ENCODE results near the gene HM13. TPM values are rescaled to one million over a fixed set of nuclear protein-coding genes. Genes with fewer than 3 reads are reported as not detected.

The HM13 gene
- total and polyA plus RNA-seq, 3 experiments from 2014 or later, result 153 to 167 (median 166) TPM

DNA sequence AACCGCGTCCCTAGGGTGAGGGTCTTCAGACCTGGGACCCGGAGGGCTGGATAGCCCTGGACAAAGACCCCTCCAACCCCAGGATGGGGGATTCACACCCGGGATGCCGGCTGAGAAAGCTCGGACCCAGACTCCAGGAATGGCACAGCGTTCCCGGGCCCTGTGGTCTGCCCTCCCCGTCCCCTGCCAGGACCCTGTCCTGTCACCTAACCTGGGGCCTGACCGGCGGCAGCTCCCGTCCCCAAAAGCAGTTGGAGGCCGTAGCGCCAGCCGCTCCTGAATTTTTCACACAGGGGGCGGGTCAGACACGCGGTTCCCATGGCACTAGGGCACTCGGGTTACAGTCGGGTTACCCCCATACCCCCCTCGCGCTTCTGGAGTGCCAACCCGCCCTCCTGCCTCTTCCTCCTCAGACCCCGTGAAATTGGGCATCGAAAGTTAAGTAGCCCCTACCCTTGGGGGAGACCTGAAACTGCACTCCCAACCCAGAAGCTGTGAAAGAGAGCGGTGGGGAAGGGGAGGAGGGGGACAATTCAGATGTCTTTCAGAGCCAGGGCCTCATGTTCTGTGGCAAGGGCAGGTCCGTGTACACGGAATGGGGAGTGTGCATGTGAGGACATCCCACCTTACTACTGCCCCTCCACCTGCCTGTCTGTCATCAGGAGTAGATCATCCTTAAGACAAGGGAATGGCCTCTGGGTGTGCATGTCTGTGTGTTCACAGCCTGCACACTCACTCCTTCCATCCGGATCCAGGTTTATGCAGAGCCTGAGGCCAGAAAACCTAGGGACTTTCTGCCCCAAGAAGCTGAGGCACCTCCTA, 38.6 kb upstream of the HM13 start:
- Histone ChIP-seq H3K27me3 (ENCODE audit: insufficient read depth, low read length, poor library complexity, severe bottlenecking) (no peaks in the 10 kb centered on the region), H3K4me3 (ENCODE audit: low read length) (no peak overlapping the region), H3K4me1 (ENCODE audit: insufficient read depth, low read length) (no peaks in the 10 kb centered on the region), H3K36me3 (ENCODE audit: insufficient read depth, low read length) (no peaks in the 10 kb centered on the region), H3K9me3 (ENCODE audit: low read length) (no peaks in the 10 kb centered on the region), H3K27ac (ENCODE audit: low read depth, low read length) (no peak overlapping the region)
- DNase-seq, result no peak
- ChIA-PET CTCF (interaction anchor here (0.9 to 2.4 kb wide), 2 partner anchors 15 to 27 kb away, joined by 3 to 8 read pairs; no protein-coding TSS in a partner anchor), POLR2A (no interaction called here)
- Mint-ChIP-seq H3K4me3 (no peak overlapping the region), H3K9me3 (peaks cover 0 to 4% (median 0%) of the 10 kb centered on the region in 5 donors), H3K36me3 (no peaks in the 10 kb centered on the region), H3K27me3 (peaks cover 36 to 51% of the 10 kb centered on the region in 2 donors), H3K27ac (no peak overlapping the region), H3K4me1 (peaks cover 10 to 11% (median 10%) of the 10 kb centered on the region in 3 donors)

GRCh38 chr20:31476294-31476585, 38.0 kb upstream of the HM13 start:
- Mint-ChIP-seq H3K4me3 (no peak overlapping the region), H3K27me3 (peaks cover 36 to 53% of the 10 kb centered on the region in 2 donors), H3K27ac (no peak overlapping the region), H3K36me3 (no peaks in the 10 kb centered on the region), H3K9me3 (peaks cover 0 to 4% (median 0%) of the 10 kb centered on the region in 5 donors), H3K4me1 (peaks cover 10 to 11% (median 10%) of the 10 kb centered on the region in 3 donors)
- Histone ChIP-seq H3K9me3 (ENCODE audit: low read length) (no peaks in the 10 kb centered on the region), H3K36me3 (ENCODE audit: insufficient read depth, low read length) (no peaks in the 10 kb centered on the region), H3K4me1 (ENCODE audit: insufficient read depth, low read length) (no peaks in the 10 kb centered on the region), H3K4me3 (ENCODE audit: low read length) (no peak overlapping the region), H3K27ac (ENCODE audit: low read depth, low read length) (no peak overlapping the region), H3K27me3 (ENCODE audit: insufficient read depth, low read length, poor library complexity, severe bottlenecking) (no peaks in the 10 kb centered on the region)
- ChIA-PET POLR2A (no interaction called here), CTCF (no interaction called here)
- DNase-seq, result no peak

GRCh38 chr20:31476643-31477215, 37.5 kb upstream of the HM13 start:
- peaks cover 36 to 58% of the 10 kb centered on the region in 2 donors for H3K27me3 Mint-ChIP-seq
- ChIA-PET CTCF (no interaction called here), POLR2A (no interaction called here)
- Histone ChIP-seq H3K27me3 (ENCODE audit: insufficient read depth, low read length, poor library complexity, severe bottlenecking) (no peaks in the 10 kb centered on the region), H3K36me3 (ENCODE audit: insufficient read depth, low read length) (no peaks in the 10 kb centered on the region), H3K4me1 (ENCODE audit: insufficient read depth, low read length) (no peaks in the 10 kb centered on the region), H3K27ac (ENCODE audit: low read depth, low read length) (no peak overlapping the region), H3K4me3 (ENCODE audit: low read length) (no peak overlapping the region), H3K9me3 (ENCODE audit: low read length) (no peaks in the 10 kb centered on the region)
- H3K4me1 Mint-ChIP-seq, result peaks cover 10 to 11% (median 10%) of the 10 kb centered on the region in 3 donors
- H3K27ac Mint-ChIP-seq, result no peak overlapping the region
- peaks cover 0 to 4% (median 0%) of the 10 kb centered on the region in 5 donors for H3K9me3 Mint-ChIP-seq
- H3K36me3 Mint-ChIP-seq, result no peaks in the 10 kb centered on the region
- DNase-seq, result no peak
- H3K4me3 Mint-ChIP-seq, result no peak overlapping the region

DNA sequence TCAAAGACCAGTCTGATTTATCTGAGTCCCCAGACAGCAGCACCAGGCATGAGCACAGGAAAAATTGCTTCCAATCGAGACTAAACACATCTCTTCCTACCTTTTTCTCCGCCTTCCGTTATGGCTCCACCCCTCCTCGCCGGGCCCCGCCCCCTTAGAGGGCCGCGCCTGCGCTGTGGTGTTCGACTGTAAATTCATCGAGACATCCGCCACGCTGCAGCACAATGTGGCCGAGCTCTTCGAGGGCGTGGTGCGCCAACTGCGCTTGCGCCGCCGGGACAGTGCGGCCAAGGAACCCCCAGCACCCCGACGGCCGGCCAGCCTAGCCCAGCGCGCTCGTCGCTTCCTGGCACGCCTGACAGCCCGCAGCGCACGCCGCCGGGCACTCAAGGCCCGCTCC, 30.2 kb upstream of the HM13 start:
- Histone ChIP-seq H3K4me1 (ENCODE audit: insufficient read depth, low read length) (no peaks in the 10 kb centered on the region), H3K9me3 (ENCODE audit: low read length) (no peaks in the 10 kb centered on the region), H3K27me3 (ENCODE audit: insufficient read depth, low read length, poor library complexity, severe bottlenecking) (peaks cover 5% of the 10 kb centered on the region), H3K36me3 (ENCODE audit: insufficient read depth, low read length) (no peaks in the 10 kb centered on the region), H3K4me3 (ENCODE audit: low read length) (no peak overlapping the region), H3K27ac (ENCODE audit: low read depth, low read length) (no peak overlapping the region)
- no peak overlapping the region for H3K4me3 Mint-ChIP-seq
- ChIA-PET POLR2A (no interaction called here), CTCF (no interaction called here)
- no peaks in the 10 kb centered on the region for H3K9me3 Mint-ChIP-seq
- peaks cover 0 to 2% (median 0%) of the 10 kb centered on the region in 3 donors for H3K36me3 Mint-ChIP-seq
- no peak for DNase-seq
- H3K27me3 Mint-ChIP-seq, result peaks cover 18 to 54% of the 10 kb centered on the region in 2 donors
- H3K4me1 Mint-ChIP-seq, result peaks cover 0 to 5% (median 0%) of the 10 kb centered on the region in 3 donors
- H3K27ac Mint-ChIP-seq, result peak overlapping the region in 1 of 8 donors; percentile 58

- POLR2A ChIA-PET, result no interaction called here
- H3K4me3 Mint-ChIP-seq, result no peak overlapping the region
- H3K4me1 Mint-ChIP-seq, result peaks cover 0 to 5% (median 0%) of the 10 kb centered on the region in 3 donors
- peaks cover 22 to 53% of the 10 kb centered on the region in 2 donors for H3K27me3 Mint-ChIP-seq
- H3K36me3 Mint-ChIP-seq, result peaks cover 0 to 2% (median 0%) of the 10 kb centered on the region in 3 donors
- Histone ChIP-seq H3K36me3 (ENCODE audit: insufficient read depth, low read length) (no peaks in the 10 kb centered on the region), H3K27ac (ENCODE audit: low read depth, low read length) (no peak overlapping the region), H3K4me1 (ENCODE audit: insufficient read depth, low read length) (no peaks in the 10 kb centered on the region), H3K4me3 (ENCODE audit: low read length) (no peak overlapping the region), H3K27me3 (ENCODE audit: insufficient read depth, low read length, poor library complexity, severe bottlenecking) (peaks cover 5% of the 10 kb centered on the region), H3K9me3 (ENCODE audit: low read length) (no peaks in the 10 kb centered on the region)
- DNase-seq, result no peak
- CTCF ChIA-PET, result interaction anchor here (0.6 to 1.6 kb wide), 2 partner anchors 17 to 28 kb away, joined by 3 to 8 read pairs; no protein-coding TSS in a partner anchor
- H3K9me3 Mint-ChIP-seq, result no peaks in the 10 kb centered on the region
- H3K27ac Mint-ChIP-seq, result no peak overlapping the region
Observed at GRCh38 chr20:31485450-31486339, 28.5 kb upstream of the HM13 start.

DNA sequence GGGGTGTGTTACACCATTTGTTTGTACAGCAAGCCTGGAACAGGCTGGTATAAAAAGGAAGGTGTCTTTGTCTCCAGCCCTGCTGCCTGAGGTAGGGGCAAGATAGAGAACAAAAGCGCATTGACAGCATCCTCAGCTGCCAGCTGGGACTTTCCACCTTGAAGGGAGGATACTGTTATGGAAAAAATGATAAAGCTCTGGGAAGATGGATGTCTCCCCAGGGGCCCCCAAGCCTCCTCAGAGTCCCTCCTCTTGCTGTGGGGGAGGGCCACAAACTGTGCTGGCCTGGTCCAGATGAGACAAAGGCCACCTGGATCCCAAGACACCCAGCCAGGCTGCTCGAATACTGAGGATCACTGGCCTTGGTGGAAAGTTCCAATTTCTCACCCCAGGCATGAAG, 26.1 kb upstream of the HM13 start:
- Histone ChIP-seq H3K27ac (ENCODE audit: low read depth, low read length) (no peak overlapping the region), H3K4me1 (ENCODE audit: insufficient read depth, low read length) (no peaks in the 10 kb centered on the region), H3K9me3 (ENCODE audit: low read length) (no peaks in the 10 kb centered on the region), H3K27me3 (ENCODE audit: insufficient read depth, low read length, poor library complexity, severe bottlenecking) (peaks cover 5% of the 10 kb centered on the region), H3K4me3 (ENCODE audit: low read length) (no peak overlapping the region), H3K36me3 (ENCODE audit: insufficient read depth, low read length) (no peaks in the 10 kb centered on the region)
- Mint-ChIP-seq H3K36me3 (no peaks in the 10 kb centered on the region), H3K27ac (no peak overlapping the region), H3K27me3 (peaks cover 20 to 40% of the 10 kb centered on the region in 2 donors), H3K4me3 (no peak overlapping the region), H3K9me3 (no peaks in the 10 kb centered on the region), H3K4me1 (peaks cover 0 to 5% (median 0%) of the 10 kb centered on the region in 3 donors)
- DNase-seq, result no peak
- ChIA-PET CTCF (no interaction called here), POLR2A (no interaction called here)

- ChIA-PET CTCF (no interaction called here), POLR2A (no interaction called here)
- H3K27me3 Mint-ChIP-seq, result peaks cover 20 to 34% of the 10 kb centered on the region in 2 donors
- no peak overlapping the region for H3K4me3 ChIP-seq (ENCODE audit: low read length)
- no peaks in the 10 kb centered on the region for H3K36me3 ChIP-seq (ENCODE audit: insufficient read depth, low read length)
- no peak overlapping the region for H3K4me3 Mint-ChIP-seq
- peaks cover 5% of the 10 kb centered on the region for H3K27me3 ChIP-seq (ENCODE audit: insufficient read depth, low read length, poor library complexity, severe bottlenecking)
- H3K4me1 Mint-ChIP-seq, result peaks cover 0 to 5% (median 0%) of the 10 kb centered on the region in 3 donors
- DNase-seq, result no peak
- H3K27ac ChIP-seq (ENCODE audit: low read depth, low read length), result no peak overlapping the region
- peaks cover 0 to 2% (median 0%) of the 10 kb centered on the region in 3 donors for H3K36me3 Mint-ChIP-seq
- H3K27ac Mint-ChIP-seq, result no peak overlapping the region
- H3K9me3 ChIP-seq (ENCODE audit: low read length), result no peaks in the 10 kb centered on the region
- H3K9me3 Mint-ChIP-seq, result no peaks in the 10 kb centered on the region
- H3K4me1 ChIP-seq (ENCODE audit: insufficient read depth, low read length), result no peaks in the 10 kb centered on the region
Observed at GRCh38 chr20:31489152-31489551, 25.1 kb upstream of the HM13 start.

DNA sequence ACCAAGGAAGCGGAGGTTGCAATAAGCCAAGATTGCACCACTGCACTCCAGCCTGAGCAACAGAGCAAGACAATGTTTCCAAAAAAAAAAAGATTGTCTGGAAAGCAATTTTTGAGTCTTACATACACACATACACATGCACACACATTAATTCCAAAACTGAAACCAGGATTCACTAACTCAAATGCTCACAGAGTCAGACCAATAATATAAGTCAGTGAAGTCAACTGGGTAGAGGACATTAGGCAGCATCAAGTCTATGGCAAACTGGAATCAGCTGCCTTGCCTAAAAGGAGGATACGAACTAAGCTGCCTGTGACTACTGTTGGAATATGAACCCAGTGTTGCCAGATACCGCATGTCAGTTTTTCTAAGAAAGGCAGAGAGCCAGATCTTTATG, 23.5 kb upstream of the HM13 start:
- no peaks in the 10 kb centered on the region for H3K36me3 ChIP-seq (ENCODE audit: insufficient read depth, low read length)
- DNase-seq, result no peak
- ChIA-PET POLR2A (no interaction called here), CTCF (no interaction called here)
- peaks cover 0 to 2% (median 0%) of the 10 kb centered on the region in 3 donors for H3K36me3 Mint-ChIP-seq
- peaks cover 13 to 35% of the 10 kb centered on the region in 2 donors for H3K27me3 Mint-ChIP-seq
- H3K4me1 Mint-ChIP-seq, result no peaks in the 10 kb centered on the region
- no peaks in the 10 kb centered on the region for H3K4me1 ChIP-seq (ENCODE audit: insufficient read depth, low read length)
- H3K27me3 ChIP-seq (ENCODE audit: insufficient read depth, low read length, poor library complexity, severe bottlenecking), result no peaks in the 10 kb centered on the region
- no peaks in the 10 kb centered on the region for H3K9me3 ChIP-seq (ENCODE audit: low read length)
- no peak overlapping the region for H3K4me3 ChIP-seq (ENCODE audit: low read length)
- peak overlapping the region in 1 of 8 donors; percentile 12 for H3K27ac Mint-ChIP-seq
- no peak overlapping the region for H3K4me3 Mint-ChIP-seq
- H3K9me3 Mint-ChIP-seq, result no peaks in the 10 kb centered on the region
- no peak overlapping the region for H3K27ac ChIP-seq (ENCODE audit: low read depth, low read length)
